PC-9 (cell line): ENCODE results near the gene GSTP1. TPM values are rescaled to one million over a fixed set of nuclear protein-coding genes. Genes with fewer than 3 reads are reported as not detected.

ENCODE experiments used
- BruUV-seq: library from RNA; stranded (reverse); fragments of 400-500 nt; replicated peaks from 2 replicates; lab custom pipeline; 2021; lab: Mats Ljungman, UMichigan
- CTCF ChIA-PET: fragments of 300-600 bp; sonication (Branson Sonifier 250); formaldehyde crosslinking; loops from one replicate; lab custom pipeline; 2022; ENCODE audit warnings: antibody characterized with exemption; lab: Charles Lee
- POLR2A ChIA-PET: fragments of 300-600 bp; sonication (Branson Sonifier 250); formaldehyde crosslinking; loops from one replicate; lab custom pipeline; 2022; ENCODE audit warnings: antibody characterized with exemption; ENCODE audit not compliant: unreplicated experiment; lab: Charles Lee
- DNase-seq, 2 experiments: peaks; one replicate each; pipeline versions ENCODE4 v3.0.0 to v3.0.0-alpha.2; 2015 to 2022; ENCODE audit warnings: mixed read lengths in 1 of 2
- H2AFZ ChIP-seq: fragments of 200-600 bp; sonication (generic); 2 replicates; pipeline ENCODE4 v1.8.1; 2017; ENCODE audit warnings: antibody characterized with exemption
- H3F3A ChIP-seq: fragments of 200-600 bp; sonication (generic); 2 replicates; pipeline ENCODE4 v1.8.1; 2017; ENCODE audit warnings: antibody characterized with exemption, mild to moderate bottlenecking, low read depth; ENCODE audit not compliant: insufficient read depth
- H3K27ac ChIP-seq: fragments of 200-600 bp; sonication (generic); 2 replicates; pipeline ENCODE4 v1.6.1; 2016; ENCODE audit warnings: mixed run types
- H3K27me3 ChIP-seq: fragments of 200-600 bp; sonication (generic); 2 replicates; pipeline ENCODE4 v1.6.1; 2016; ENCODE audit warnings: low read depth, mixed run types; ENCODE audit not compliant: insufficient read depth
- H3K36me3 ChIP-seq: fragments of 200-600 bp; sonication (generic); 2 replicates; pipeline ENCODE4 v1.6.1; 2016; ENCODE audit warnings: low read depth, mixed run types
- H3K4me1 ChIP-seq: fragments of 200-600 bp; sonication (generic); replicated peaks from 2 replicates; pipeline ENCODE4 v1.6.1; 2016; ENCODE audit warnings: mixed run types; ENCODE audit not compliant: insufficient read depth
- H3K4me2 ChIP-seq: fragments of 200-600 bp; sonication (generic); 2 replicates; pipeline ENCODE4 v1.6.1; 2017; ENCODE audit warnings: mixed run types
- H3K4me3 ChIP-seq: fragments of 200-600 bp; sonication (generic); 2 replicates; pipeline ENCODE4 v1.6.1; 2016; ENCODE audit warnings: mixed run types
- H3K79me2 ChIP-seq: fragments of 200-600 bp; sonication (generic); 2 replicates; pipeline ENCODE4 v1.6.1; 2017; ENCODE audit warnings: low read depth, mixed run types
- H3K9me2 ChIP-seq: fragments of 200-600 bp; sonication (generic); 2 replicates; pipeline ENCODE4 v1.8.1; 2017; ENCODE audit warnings: mild to moderate bottlenecking; ENCODE audit not compliant: insufficient read depth
- H3K9me3 ChIP-seq: fragments of 200-600 bp; sonication (generic); 2 replicates; pipeline ENCODE4 v1.8.1; 2016; ENCODE audit warnings: low read depth; ENCODE audit not compliant: insufficient read depth
- H4K20me1 ChIP-seq: fragments of 200-600 bp; sonication (generic); 2 replicates; pipeline ENCODE4 v1.8.1; 2017; ENCODE audit not compliant: insufficient read depth
- EZH2 ChIP-seq: fragments of 200-600 bp; sonication (generic); IDR thresholded peaks from 2 replicates; pipeline ENCODE4 v1.8.0; 2017; ENCODE audit warnings: antibody characterized with exemption, low read depth
- intact Hi-C: fragments of 100-400 bp; cut with micrococcal nuclease; formaldehyde crosslinking; loops from one replicate; pipeline ENCODE4 v1.10.0; 2022; ENCODE audit not compliant: unreplicated experiment
- total RNA-seq: library from RNA; stranded (reverse); gene quantifications from 2 replicates; pipeline ENCODE4 v1.2.3, GENCODE V29; 2021
- TF ChIP-seq, protein P1 (sequence below): fragments of 200-600 bp; sonication (generic); conservative IDR thresholded peaks from 2 replicates; pipeline ENCODE4 v1.6.1; 2017; ENCODE audit warnings: mixed run types, antibody characterized with exemption, mild to moderate bottlenecking, moderate library complexity

Gene GSTP1
- total RNA-seq, 1 experiment from 2014 or later, result 2,063 TPM

DNA sequence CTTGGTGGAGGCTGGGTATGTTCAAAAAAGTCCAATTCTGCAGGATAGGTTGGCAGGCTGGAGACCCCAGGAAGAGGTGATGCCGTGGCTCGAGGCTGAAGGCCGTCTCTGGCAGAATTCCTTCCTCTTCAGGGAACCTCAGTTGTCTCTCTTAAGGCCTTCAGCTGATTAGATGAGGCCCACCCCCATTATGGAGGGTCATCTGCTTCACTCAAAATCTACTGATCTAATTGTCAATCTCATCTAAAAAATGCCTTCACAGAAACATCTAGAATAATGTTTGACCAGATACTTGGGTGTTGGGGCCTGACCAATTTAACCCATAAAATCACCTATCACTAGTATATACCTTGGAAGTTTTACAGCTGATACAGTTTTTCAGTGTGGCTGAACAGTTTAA is 27.4 kb upstream of the GSTP1 start:
- TF ChIP-seq, protein P1, sequence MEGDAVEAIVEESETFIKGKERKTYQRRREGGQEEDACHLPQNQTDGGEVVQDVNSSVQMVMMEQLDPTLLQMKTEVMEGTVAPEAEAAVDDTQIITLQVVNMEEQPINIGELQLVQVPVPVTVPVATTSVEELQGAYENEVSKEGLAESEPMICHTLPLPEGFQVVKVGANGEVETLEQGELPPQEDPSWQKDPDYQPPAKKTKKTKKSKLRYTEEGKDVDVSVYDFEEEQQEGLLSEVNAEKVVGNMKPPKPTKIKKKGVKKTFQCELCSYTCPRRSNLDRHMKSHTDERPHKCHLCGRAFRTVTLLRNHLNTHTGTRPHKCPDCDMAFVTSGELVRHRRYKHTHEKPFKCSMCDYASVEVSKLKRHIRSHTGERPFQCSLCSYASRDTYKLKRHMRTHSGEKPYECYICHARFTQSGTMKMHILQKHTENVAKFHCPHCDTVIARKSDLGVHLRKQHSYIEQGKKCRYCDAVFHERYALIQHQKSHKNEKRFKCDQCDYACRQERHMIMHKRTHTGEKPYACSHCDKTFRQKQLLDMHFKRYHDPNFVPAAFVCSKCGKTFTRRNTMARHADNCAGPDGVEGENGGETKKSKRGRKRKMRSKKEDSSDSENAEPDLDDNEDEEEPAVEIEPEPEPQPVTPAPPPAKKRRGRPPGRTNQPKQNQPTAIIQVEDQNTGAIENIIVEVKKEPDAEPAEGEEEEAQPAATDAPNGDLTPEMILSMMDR, result no peak
- TF ChIP-seq EZH2, result no peak
- Histone ChIP-seq H3K27me3 (no peaks in the 10 kb centered on the region), H3K27ac (no peak overlapping the region), H3F3A (no peaks in the 10 kb centered on the region), H3K9me2 (no peaks in the 10 kb centered on the region), H4K20me1 (no peaks in the 10 kb centered on the region), H2AFZ (no peak overlapping the region; the same call in 1 of the 2 replicates), H3K4me3 (no peak overlapping the region), H3K9me3 (peaks cover 8% of the 10 kb centered on the region; the same call in 1 of the 2 replicates), H3K36me3 (no peaks in the 10 kb centered on the region), H3K4me1 (no peaks in the 10 kb centered on the region), H3K4me2 (no peak overlapping the region), H3K79me2 (no peaks in the 10 kb centered on the region)
- DNase-seq, result no peak
- intact Hi-C loops, result no loop called here
- ChIA-PET CTCF (no interaction called here), POLR2A (no interaction called here)
- no TSS peak for BruUV-seq

DNA sequence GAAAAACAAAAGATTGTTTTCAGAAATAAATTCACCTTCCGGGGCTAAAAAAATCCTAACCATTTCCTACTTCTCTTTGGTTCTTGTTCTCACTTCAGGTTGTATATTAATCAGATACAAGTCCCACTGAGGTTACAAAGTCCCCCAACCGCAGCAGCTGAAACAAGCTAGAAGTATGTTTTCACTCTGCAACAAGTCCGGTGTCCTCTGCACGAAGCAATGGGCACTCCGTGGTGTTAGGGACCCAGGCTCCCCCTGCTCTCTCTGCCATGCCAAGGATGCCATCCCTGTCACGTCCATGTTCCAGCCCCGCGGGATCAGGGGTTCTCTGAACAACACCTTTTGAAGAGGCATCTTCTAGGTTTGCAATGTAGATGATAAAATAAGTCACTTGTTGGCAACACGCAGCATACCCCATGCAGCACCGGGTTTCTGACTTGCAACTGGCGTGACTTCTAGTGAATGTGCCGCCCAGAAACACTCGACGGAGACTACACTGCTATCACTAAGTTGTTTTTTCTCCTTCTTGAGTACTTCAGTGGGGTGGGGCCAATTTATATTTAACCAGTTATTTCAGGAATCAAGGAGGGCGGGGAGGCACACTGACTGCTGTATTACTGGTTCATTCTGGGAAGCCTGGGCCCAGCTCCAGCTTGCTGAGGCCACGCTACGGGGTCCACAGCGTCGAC is 25.4 kb upstream of the GSTP1 start:
- H3K79me2 ChIP-seq, result no peaks in the 10 kb centered on the region
- intact Hi-C loops, result no loop called here
- peaks cover 14% of the 10 kb centered on the region for H3K4me1 ChIP-seq
- no peak for DNase-seq
- H3K4me2 ChIP-seq, result no peak overlapping the region
- no peaks in the 10 kb centered on the region for H3K9me2 ChIP-seq
- no peaks in the 10 kb centered on the region for H3K9me3 ChIP-seq
- H3K27me3 ChIP-seq, result no peaks in the 10 kb centered on the region
- H3K27ac ChIP-seq, result no peak overlapping the region
- CTCF ChIA-PET, result no interaction called here
- H4K20me1 ChIP-seq, result no peaks in the 10 kb centered on the region
- BruUV-seq, result no TSS peak
- TF ChIP-seq, protein P1, result no peak
- no peak for TF ChIP-seq EZH2
- peaks cover under 1% of the 10 kb centered on the region; the same call in 1 of the 2 replicates for H3F3A ChIP-seq
- H2AFZ ChIP-seq, result no peak overlapping the region
- no peak overlapping the region for H3K4me3 ChIP-seq
- POLR2A ChIA-PET, result interaction anchor here (0.6 to 0.7 kb wide), 3 partner anchors 26 to 1944 kb away, joined by 3 to 22 read pairs (median 3); partner anchors contain the start of gene MAP3K11
- H3K36me3 ChIP-seq, result no peaks in the 10 kb centered on the region

DNA sequence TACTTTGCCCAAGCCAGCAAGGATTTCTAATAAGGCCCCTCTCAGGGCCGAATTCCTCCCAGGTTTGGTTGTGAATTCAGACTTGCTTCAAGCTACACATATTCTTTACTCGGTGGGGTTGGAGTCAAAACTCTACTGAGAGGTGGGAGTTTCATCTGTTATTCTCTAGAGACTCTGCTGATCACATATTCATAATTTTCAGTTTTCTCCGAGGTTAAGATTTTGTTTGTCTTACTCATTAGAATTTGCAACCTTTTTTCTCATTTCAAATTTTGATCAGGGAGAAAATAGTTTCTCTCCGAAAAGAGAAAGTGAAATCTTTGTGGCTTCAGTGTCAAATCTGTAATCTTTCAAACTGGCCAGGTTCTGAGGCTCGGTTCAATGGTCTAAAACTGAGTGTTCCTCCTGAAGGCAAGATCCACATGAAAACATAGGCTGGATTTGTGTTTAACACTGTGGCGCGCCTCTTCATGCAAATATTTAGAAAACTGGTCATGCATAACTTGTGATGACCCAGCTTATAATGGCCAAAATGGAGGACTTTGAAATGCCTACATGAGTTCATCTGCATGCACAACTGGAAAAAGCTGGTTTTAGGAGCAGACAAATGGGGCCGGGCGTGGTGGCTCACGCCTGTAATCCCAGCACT is 21.5 kb upstream of the GSTP1 start:
- POLR2A ChIA-PET, result no interaction called here
- Histone ChIP-seq H4K20me1 (no peaks in the 10 kb centered on the region), H3K27me3 (no peaks in the 10 kb centered on the region), H3K4me1 (peaks cover 29% of the 10 kb centered on the region), H3K4me2 (no peak overlapping the region), H3K36me3 (no peaks in the 10 kb centered on the region), H3K9me3 (no peaks in the 10 kb centered on the region), H3K4me3 (no peak overlapping the region), H2AFZ (no peak overlapping the region), H3K27ac (no peak overlapping the region), H3K79me2 (no peaks in the 10 kb centered on the region), H3F3A (peaks cover 5% of the 10 kb centered on the region; the same call in 1 of the 2 replicates), H3K9me2 (no peaks in the 10 kb centered on the region)
- CTCF ChIA-PET, result interaction anchor here (0.6 kb wide), 2 partner anchors 39 to 445 kb away, joined by 4 to 6 read pairs; partner anchors contain the start of gene CABP2
- no peak for DNase-seq
- BruUV-seq, result no TSS peak
- TF ChIP-seq, protein P1, result no peak
- TF ChIP-seq EZH2, result no peak
- intact Hi-C loops, result no loop called here
